Suprapubic skin (tissue), 3 donors: ENCODE data around the gene NPDC1.

Experiments used
- POLR2AphosphoS5 ChIP-seq, 3 donors: sonication (generic); formaldehyde crosslinking; IDR thresholded peaks; one replicate each; pipeline ENCODE4 v1.6.1; 2017; ENCODE audit warnings: antibody characterized with exemption in 3 of 3
- TF ChIP-seq, protein P1 (sequence below), 2 donors: fragments of 200-600 bp in 1 of 2; fragments of 450-650 bp in 1 of 2; sonication (generic) in 1 of 2; IDR thresholded peaks; one replicate each; pipeline ENCODE4 v1.5.1; 2016 to 2019; ENCODE audit warnings: antibody characterized with exemption in 2 of 2, mild to moderate bottlenecking in 1 of 2, moderate library complexity in 1 of 2

- TF ChIP-seq, protein P1, sequence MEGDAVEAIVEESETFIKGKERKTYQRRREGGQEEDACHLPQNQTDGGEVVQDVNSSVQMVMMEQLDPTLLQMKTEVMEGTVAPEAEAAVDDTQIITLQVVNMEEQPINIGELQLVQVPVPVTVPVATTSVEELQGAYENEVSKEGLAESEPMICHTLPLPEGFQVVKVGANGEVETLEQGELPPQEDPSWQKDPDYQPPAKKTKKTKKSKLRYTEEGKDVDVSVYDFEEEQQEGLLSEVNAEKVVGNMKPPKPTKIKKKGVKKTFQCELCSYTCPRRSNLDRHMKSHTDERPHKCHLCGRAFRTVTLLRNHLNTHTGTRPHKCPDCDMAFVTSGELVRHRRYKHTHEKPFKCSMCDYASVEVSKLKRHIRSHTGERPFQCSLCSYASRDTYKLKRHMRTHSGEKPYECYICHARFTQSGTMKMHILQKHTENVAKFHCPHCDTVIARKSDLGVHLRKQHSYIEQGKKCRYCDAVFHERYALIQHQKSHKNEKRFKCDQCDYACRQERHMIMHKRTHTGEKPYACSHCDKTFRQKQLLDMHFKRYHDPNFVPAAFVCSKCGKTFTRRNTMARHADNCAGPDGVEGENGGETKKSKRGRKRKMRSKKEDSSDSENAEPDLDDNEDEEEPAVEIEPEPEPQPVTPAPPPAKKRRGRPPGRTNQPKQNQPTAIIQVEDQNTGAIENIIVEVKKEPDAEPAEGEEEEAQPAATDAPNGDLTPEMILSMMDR (IDR thresholded peaks at IDR 0.05), result no peak
- no peak for TF ChIP-seq POLR2AphosphoS5 (IDR thresholded peaks at IDR 0.05)
Measured at GRCh38 chr9:137020771-137021567, 25.0 kb downstream of the NPDC1 start.
